ENCODE data around the gene PCDHGA4.

The PCDHGA4 gene

GRCh38 chr5:141355641-141356040 is 820 bp downstream of the PCDHGA4 start:
- H3K4me3 ChIP-seq (replicated peaks; ENCODE audit: low read depth, low read length) = no peak overlapping the region
- no peak for TF ChIP-seq CTCF (IDR thresholded peaks at IDR 0.05; ENCODE audit: low read depth, low read length, missing control alignments)

GRCh38 chr5:141356133-141356532 is 1.3 kb downstream of the PCDHGA4 start:
- no peak for TF ChIP-seq CTCF (IDR thresholded peaks at IDR 0.05; ENCODE audit: low read depth, low read length, missing control alignments)
- DNase-seq (ENCODE audit: extremely low read depth, low read depth) = no peak
- no peak overlapping the region for H3K4me3 ChIP-seq (replicated peaks; ENCODE audit: low read depth, low read length)

More at GRCh38 chr5:141355641-141356040, 820 bp downstream of the PCDHGA4 start:
- no peak for DNase-seq (ENCODE audit: extremely low read depth, low read depth)

- DNase-seq (ENCODE audit: extremely low read depth, low read depth) = no peak
Observed at GRCh38 chr5:141356950-141357349, 2.1 kb downstream of the PCDHGA4 start.

GRCh38 chr5:141359790-141360426 is 5.1 kb downstream of the PCDHGA4 start, which contains the start of gene PCDHGB2:
Gene PCDHGB2, plus strand, starts transcription at chr5:141359994. Its CDS starts 142 bp downstream, at chr5:141360136.
- peak within 1 kb of the TSS; percentile 27 for H3K4me3 ChIP-seq (replicated peaks; ENCODE audit: low read depth, low read length)
- TF ChIP-seq CTCF (IDR thresholded peaks at IDR 0.05; ENCODE audit: low read depth, low read length, missing control alignments) = peak; percentile 39
- no peak for DNase-seq (ENCODE audit: extremely low read depth, low read depth)

More at GRCh38 chr5:141356950-141357349, 2.1 kb downstream of the PCDHGA4 start:
- no peak for TF ChIP-seq CTCF (IDR thresholded peaks at IDR 0.05; ENCODE audit: low read depth, low read length, missing control alignments)
- no peak overlapping the region for H3K4me3 ChIP-seq (replicated peaks; ENCODE audit: low read depth, low read length)

- H3K4me3 ChIP-seq (replicated peaks; ENCODE audit: low read depth, low read length) = no peak overlapping the region
- no peak for TF ChIP-seq CTCF (IDR thresholded peaks at IDR 0.05; ENCODE audit: low read depth, low read length, missing control alignments)
- no peak for DNase-seq (ENCODE audit: extremely low read depth, low read depth)
Observed at GRCh38 chr5:141360685-141361084, 5.9 kb downstream of the PCDHGA4 start.

DNA sequence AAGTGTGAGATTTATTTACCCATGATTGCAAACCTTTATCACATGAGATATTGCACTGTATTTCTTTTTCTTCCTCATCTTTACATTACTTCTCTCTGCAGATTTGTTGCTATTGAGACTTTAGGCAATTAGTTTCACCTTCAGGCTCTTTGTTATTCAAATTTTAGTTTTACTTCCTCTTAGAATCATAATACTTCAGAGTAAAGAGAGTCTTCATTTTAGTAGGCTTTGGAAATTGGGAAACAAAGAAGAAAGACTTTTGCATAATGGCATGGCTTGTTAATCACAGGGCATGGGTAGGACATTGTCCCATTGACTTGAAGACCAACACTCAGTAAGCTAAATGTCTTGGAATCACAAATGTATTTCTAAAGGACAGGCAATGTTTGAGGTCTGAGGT is 7.9 kb downstream of the PCDHGA4 start:
- H3K4me3 ChIP-seq (replicated peaks; ENCODE audit: low read depth, low read length) = no peak overlapping the region
- TF ChIP-seq CTCF (IDR thresholded peaks at IDR 0.05; ENCODE audit: low read depth, low read length, missing control alignments) = no peak
- DNase-seq (ENCODE audit: extremely low read depth, low read depth) = no peak

All from HFF-Myc (cell line).